GM21619 (cell line): ENCODE measurements around the gene RSPH10B.
"Not testable (repeated sequence)": the region's sequence is repeated elsewhere in the genome, so short reads cannot be mapped to it uniquely, and the experiment has no call there.

Experiments
- ATAC-seq: cut with Tn5 transposase; IDR thresholded peaks from one replicate; pipeline ENCODE4 v1.9.1; 2021; ENCODE audit not compliant: unreplicated experiment

The RSPH10B gene

GRCh38 chr7:5970347-5970911, at the start of gene RSPH10B:
RSPH10B (minus strand) TSS chr7:5970689; CDS start chr7:5967116, 3,573 bp downstream.
- not testable (repeated sequence) for ATAC-seq

- ATAC-seq: no peak
Observed at GRCh38 chr7:6016653-6016966, 46.1 kb upstream of the RSPH10B start.

DNA sequence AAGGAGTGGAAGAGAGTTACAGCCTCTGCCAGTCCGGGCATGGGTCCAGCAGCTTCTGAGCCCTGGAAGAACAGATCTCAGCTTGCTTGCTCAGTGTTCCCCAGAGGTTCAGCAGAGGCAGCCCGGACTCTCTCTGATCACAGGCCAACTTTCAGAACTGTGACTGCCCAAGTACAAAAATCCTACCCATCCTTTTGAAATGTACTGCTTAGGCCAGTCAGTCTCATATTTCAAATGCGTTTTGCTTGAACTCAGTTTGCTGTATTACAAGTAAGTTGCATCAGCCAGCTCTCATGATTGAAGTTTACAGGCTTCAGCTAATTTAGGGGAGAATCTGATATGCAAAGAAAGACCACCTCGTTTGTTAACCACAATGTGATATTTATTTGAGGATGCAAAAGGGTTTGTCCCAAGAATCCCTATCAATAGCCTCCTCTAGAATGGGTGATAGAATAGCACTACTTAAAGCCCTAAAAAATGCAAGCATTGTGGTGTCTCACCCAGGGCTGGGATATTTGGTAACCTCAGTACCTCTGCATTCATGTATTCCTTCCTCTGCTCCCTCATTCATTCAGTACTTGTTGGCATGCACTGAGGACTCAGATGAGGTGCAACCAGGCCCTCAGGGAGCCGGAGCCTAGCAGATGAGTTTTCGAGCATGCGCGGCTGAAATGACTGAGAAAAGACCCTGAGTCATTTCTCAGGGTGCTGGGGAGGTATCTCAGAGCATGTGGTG, 45.6 kb upstream of the RSPH10B start:
- ATAC-seq: peak; percentile 12

- ATAC-seq: no peak
Observed at GRCh38 chr7:6012355-6013104, 42.0 kb upstream of the RSPH10B start.

GRCh38 chr7:6011541-6011940, 41.1 kb upstream of the RSPH10B start:
- ATAC-seq: no peak

DNA sequence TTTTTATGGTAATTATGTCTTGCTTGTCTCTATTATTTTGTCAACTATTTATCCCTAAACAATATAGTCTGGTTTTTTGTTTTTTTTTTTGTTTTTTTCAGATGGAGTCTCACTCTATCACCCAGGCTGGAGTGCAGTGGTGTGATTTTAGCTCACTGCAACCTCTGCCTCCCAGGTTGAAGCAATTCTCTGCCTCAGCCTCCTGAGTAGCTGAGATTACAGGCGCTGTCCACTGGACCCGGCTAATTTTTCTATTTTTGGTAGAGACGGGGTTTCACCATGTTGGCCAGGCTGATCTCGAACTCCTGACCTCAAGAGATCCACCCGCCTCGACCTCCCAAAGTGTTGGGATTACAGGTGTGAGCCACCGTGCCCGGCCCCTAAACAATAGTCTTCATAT, 39.9 kb upstream of the RSPH10B start:
- not testable (repeated sequence) for ATAC-seq

DNA sequence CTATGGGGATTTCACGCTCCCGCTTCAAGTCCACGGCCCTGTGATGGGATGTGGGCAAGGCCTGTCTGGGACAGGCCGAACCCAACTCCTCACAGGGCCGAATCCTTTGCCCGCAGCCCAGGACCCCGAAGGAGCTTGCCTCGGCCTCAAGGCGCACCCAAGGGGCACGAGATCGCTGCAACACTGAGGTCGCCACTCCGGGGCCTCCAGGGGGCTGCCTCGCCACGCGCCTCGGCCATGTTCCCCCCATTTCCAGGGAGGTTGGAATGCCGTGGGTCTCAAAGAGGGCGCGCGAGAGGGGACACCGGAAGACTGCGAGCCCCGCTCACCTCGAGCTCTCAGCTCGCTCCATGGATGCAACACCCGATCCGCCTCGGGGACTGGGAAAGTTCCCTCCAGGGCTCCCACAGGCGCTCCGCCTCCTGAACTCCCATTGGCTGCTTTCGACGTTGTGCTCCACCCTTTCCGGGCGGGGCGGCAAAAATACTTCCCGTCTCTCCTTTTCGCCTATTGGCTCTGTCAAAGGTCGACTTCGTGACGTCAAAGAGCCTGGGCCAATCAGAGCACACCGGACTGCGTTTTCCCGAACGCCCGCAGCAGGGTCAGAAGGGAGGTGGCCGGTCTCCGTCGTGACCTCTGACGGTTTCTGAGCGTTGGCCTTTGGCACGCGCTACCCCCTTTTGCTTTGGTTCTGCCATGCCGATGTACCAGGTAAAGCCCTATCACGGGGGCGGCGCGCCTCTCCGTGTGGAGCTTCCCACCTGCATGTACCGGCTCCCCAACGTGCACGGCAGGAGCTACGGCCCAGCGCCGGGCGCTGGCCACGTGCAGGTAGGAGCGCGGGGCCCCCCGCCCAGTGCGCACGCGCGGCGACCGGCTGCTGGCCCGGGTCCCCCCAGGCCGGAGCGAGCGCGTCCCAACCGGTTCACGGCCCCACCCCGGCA, 38.5 kb upstream of the RSPH10B start, which contains the start of the genes AIMP2 and PMS2:
TSS of gene AIMP2 (plus strand) at position 605 of the 944 bp plus-strand sequence. CDS start at position 697, 92 bp downstream.
TSS of gene PMS2 (minus strand) at position 382 of the 944 bp plus-strand sequence. CDS start at position 352, 30 bp downstream.
- ATAC-seq: peak; percentile 94

- ATAC-seq: not testable (repeated sequence)
Observed at GRCh38 chr7:6007835-6008590, 37.5 kb upstream of the RSPH10B start.

GRCh38 chr7:6007386-6007785, 36.9 kb upstream of the RSPH10B start:
- no peak for ATAC-seq

DNA sequence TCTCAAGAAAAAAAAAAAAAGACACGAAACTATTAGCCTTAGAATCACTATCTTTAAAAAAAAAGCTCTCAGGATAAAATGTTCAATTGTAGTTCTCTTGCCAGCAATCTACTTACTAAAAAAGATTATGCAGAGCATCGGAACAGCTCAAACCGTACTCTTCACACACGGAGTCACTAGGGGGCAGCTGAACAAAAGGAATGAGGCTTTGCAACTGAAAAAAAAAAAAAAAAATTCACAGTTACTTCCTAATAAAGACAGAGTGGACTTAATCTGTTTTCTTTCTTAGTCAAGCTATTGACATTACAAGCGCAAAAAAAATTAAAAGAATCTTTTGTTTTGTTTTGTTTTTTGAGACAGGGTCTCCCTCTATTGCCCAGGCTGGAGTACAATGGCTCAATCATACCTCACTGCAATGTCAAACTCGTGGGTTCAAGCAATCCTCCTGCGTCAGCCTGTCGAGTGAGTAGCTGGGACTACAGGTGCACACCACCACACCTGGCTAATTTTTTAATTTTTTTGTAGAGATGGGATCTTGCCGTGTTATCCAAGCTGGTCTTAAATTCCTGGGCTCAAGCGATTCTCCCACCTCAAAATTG, 26.8 kb upstream of the RSPH10B start:
- no peak for ATAC-seq

DNA sequence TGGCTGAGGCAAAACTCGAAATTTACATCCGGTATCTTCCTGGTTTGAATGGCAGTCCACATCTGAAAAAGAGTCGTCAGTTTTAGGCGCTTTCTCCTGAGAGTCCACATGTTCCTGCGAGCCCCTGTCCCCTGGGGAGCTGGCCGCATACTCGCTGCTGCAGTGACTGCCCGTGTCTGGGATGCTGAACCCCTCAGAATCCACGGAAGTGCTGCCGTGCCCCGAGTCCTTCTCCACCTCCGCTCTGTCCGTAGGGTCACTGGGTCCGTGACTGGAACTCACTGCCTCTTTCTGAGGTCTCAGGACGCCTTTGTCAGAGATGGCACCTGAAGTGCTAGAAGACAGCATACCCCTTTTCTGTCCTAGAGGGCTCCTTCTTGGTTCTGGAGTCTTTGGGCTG, 16.6 kb upstream of the RSPH10B start:
- not testable (repeated sequence) for ATAC-seq

DNA sequence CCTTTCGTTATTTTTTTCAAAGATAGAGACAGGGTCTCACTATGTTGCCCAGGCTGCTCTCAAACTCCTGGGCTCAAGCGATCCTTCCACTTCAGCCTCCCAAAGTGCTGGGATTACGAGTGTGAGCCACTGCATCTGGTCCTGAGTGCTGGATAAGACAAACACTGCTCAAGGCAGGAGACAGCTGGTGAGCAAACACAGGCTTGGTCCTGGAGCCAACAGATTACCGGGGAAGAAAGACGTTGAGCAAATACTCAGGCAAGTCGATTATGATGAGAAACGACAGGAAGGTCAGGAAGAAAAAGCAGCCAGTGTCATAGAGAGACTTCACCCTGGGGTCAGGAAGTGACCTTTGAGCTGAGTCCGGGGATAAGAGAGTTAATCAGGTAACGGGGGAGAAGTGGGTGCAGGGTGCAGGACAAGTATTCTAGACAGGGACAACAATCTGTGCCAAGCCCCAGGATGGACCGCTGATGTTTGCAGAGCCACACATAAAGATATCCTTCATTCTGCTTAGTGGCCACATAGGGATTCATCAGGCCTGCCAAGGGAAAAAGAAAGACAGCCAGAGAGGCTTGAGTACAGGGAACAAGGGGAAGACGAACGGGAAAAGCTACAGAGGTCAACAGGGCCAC, 9.3 kb upstream of the RSPH10B start:
- not testable (repeated sequence) for ATAC-seq

GRCh38 chr7:5973580-5973979, 3.1 kb upstream of the RSPH10B start:
- ATAC-seq: not testable (repeated sequence)

GRCh38 chr7:5963810-5964209, 6.7 kb downstream of the RSPH10B start:
- ATAC-seq: not testable (repeated sequence)

GRCh38 chr7:5963205-5963604, 7.3 kb downstream of the RSPH10B start:
- not testable (repeated sequence) for ATAC-seq

DNA sequence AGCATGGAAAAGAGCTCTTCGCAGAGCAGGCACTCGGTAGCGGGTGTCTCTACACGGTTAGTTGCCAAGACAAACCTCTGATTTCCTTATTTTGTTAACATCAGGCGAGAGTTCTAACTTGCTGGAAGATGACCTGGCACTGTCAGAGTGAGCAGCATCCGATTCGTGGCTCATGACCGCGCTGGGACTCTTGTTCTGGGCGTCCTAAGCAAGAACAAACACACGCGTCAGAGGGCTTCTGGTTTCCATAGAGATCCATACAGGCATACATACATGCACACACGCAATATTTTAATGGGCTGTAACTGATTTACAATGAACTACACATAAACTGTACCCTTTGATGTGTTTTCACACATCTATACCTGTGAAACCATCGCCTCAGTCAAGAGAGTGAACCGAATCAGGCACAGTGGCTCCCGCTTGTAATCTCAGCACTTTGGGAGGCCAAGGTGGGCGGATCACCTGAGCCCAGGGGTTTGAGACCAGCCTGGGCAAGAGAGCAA, 35.5 kb downstream of the RSPH10B start:
- ATAC-seq: not testable (repeated sequence)

- not testable (repeated sequence) for ATAC-seq
Observed at GRCh38 chr7:5931905-5932644, 38.4 kb downstream of the RSPH10B start.

GRCh38 chr7:5931250-5931649, 39.2 kb downstream of the RSPH10B start:
- ATAC-seq: not testable (repeated sequence)
